HG02981 (cell line): ENCODE results near the gene GRIN3A.
A peak's percentile ranks its signal among the peaks of the same experiment; 100 is the strongest.
"Not testable (repeated sequence)": the region's sequence is repeated elsewhere in the genome, so short reads cannot be mapped to it uniquely, and the experiment has no call there.

Experiments used
- ATAC-seq: cut with Tn5 transposase; IDR thresholded peaks from one replicate; pipeline ENCODE4 v1.9.1; 2021; ENCODE audit warnings: mild to moderate bottlenecking, moderate library complexity; ENCODE audit not compliant: unreplicated experiment

The GRIN3A gene

GRCh38 chr9:101585740-101586139, 152.7 kb downstream of the GRIN3A start:
- no peak for ATAC-seq

DNA sequence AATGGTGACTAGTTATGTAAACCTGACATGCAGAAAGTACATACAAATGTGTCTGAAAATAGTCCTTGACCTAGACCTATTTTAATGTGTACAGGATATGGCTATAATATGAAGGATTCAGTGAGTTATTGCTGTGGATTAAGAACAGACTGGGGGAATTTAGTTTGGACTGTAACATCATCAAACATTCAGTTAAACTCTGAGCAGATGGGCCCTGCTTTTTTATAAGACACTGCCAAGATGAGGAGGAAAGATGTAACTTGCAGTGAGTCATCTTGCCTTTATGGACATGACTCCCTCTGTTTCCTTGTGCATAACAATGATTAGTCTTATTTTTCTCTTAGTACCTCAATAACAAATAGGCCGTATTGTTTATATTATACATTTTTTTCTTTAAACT, 155.9 kb downstream of the GRIN3A start:
- no peak for ATAC-seq

GRCh38 chr9:101579711-101580545, 158.5 kb downstream of the GRIN3A start:
- ATAC-seq, result no peak

- ATAC-seq, result peak; percentile 62
Observed at GRCh38 chr9:101578378-101578777, 160.1 kb downstream of the GRIN3A start.

DNA sequence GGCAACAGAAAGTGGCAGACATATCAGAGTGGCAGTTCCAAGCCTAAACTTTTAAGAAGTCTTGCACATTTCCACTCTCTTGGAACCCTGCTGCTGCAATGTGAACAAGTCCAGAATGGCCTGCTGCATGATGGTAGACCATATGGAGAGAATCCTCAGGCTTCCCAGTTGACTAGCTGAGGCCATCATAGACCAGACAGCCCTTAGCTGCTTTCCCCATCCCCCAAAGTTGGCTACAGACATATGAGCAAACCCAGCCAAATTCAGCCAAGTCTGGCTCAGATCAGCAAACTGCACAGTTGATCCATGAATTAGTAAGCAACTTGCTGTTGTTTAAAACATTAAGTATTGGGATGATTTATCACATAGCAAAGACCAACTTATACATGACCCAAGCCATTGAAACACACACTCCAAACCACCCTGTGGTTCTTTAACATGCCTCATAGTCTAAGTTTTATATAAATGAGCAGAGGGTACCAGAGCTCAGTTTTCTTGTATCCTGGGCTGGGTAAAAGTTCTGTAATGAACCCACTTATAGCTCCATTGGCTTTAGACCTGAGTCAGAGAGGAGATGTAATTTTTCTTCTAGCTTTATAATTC, 163.6 kb downstream of the GRIN3A start:
- ATAC-seq, result no peak

GRCh38 chr9:101572316-101572715, 166.1 kb downstream of the GRIN3A start:
- ATAC-seq, result no peak

DNA sequence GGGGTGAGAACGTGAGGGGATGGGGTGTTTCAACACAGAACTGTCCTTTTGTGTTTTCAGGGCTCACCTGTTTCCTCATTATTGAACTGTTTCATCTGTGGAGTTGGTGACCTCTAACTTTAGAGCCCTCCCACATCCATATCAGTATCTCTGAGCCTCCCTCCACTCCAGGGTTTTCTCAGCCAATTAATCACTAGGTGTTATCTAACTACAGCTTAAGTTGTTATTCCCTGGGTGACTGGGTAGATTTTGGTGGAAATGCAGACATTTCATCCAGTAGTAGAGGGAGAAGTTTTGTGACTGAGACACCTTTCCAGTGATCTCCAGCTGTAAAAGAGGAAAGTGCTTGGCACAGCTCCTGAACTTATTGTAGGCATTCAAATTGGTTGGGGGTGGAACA, 167.3 kb downstream of the GRIN3A start:
- ATAC-seq, result no peak

DNA sequence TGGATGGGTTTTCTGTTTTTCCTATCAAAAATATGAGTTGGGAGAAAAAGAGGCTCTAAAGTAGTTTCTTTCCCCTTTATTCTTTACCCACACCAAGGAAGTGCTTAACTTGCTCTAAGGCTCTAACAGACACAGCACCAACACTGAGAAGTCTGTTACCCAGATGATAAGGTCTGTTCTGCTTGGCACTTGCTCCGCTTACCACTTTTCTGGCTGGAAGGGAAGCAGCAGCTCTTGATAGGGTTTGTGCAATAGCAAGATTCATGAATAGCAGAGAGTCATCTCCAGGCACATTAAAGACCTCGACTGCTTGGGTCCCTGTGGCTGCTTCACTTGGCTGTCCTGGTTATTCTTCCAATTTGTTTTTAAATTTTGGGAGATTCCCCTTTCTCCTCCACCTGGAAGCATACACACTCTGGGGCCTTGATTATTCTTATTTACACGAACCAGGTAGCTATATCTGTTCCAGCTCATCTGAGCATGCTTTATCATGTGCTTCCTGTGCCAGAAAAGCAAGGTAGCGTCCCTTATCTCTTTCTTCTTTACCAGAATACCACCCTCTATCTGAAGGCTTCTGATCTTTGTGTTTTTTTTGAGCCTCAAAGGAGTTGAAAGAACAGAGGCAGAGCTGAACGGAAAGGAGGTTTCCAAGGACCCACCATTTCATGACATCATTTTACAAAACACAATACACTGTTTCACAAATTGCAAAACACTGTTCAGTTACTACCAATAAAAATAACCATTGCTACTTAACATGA, 168.5 kb downstream of the GRIN3A start:
- no peak for ATAC-seq

DNA sequence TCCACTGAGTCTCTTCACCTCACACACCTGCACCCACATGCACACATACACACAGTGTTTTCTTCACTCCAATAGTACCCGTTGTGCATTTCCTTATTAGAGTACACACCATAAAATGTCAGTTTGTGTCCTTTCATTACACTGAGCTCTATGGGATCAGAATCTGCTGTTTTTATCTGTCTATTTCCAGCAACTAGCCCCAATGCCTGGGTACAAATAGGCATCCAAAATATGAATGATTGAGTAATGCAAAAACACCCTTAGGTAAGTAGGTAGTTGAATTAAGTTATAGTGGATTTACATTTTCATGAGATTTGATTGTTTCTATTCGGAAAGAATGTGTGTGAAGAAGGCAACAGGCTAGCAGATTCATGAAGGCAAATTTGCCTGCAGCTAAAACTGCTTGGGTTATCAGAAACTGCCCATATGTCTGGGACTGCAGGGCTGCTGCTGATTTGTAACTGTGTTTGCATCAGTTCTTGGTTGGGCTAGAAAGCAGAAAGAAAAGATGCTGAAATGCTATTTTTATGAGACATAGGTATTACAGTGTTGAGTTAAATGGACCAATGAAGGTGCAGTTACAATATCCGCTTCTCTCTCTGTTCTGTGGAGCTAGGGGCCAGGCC, 170.6 kb downstream of the GRIN3A start:
- ATAC-seq, result no peak

GRCh38 chr9:101566904-101567724, 171.3 kb downstream of the GRIN3A start:
- ATAC-seq, result peak; percentile 76

DNA sequence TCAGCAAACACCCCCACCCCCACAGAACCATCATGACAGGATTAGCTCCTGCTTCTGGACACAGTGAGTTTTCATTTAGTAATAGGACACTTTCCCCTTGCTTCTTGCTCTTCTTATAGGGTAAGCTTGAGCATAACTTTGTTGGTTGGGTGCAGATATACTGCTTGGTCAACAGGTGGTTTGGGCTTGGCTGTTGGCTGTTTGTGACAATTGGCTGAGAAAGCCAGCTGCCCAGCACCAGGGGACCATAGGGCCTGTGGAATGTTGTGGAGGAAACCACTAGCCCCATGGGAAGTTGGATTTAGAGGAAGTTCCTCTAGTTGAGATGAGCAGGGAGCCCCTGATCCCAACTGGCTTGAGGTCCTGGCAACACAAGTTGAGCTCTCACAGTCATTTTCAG, 174.2 kb downstream of the GRIN3A start:
- no peak for ATAC-seq

DNA sequence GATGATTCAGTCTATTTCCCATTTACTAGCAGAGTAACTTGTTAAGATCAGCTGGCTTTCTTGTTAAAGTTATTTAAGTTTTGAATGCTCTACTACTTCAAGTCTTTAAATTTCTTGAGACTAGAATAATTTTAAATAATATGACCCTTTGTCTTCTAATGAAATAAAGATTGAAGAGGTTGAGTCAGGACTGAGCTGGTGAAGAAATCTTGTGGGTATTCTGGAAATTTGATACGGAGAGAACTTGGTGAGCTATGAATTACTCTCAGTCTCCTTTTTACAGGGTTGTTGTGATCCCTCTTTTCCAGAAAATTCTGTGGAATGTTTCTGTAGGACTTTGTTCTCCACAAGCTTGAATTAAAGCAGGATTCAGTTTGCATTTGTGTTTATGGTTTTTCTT, 175.5 kb downstream of the GRIN3A start:
- no peak for ATAC-seq

DNA sequence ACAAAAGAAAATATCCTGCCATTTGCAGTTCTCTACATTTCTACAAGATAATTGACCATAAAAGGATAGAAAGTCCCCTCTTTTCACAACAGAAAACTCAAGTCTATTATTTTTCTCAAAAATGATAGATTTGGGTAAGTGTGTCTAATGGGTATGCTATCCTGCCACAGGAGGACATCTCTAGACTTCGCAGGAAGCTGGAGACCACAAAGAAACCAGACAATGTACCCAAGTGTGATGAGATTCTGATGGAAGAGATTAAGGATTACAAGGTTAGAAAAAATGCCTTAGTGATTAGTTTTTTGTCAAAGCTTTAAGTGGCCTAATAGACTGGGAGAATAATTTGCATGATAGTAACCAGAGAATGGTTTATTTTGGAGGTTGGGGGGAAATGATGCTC, 176.7 kb downstream of the GRIN3A start:
- no peak for ATAC-seq

DNA sequence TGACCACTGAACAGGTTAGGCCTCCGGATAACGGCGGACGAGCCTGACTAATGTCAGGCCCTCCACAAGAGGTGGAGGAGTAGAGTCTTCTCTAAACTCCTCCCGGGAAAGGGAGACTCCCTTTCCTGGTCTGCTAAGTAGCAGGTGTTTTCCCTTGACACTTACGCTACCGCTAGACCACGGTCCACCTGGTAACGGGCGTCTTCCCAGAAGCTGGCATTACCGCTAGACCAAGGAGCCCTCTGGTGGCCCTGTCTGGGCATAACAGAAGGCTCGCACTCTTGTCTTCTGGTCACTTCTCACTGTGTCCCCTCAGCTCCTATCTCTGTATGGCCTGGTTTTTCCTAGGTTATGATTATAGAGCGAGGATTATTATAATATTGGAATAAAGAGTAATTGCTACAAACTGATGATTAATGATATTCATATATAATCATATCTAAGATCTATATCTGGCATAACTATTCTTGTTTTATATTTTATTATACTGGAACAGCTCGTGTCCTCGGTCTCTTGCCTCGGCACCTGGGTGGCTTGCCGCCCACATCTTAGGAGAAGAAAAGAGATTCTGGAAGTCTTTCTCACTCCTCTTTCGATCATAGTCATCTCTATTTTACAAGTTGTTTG, 188.9 kb downstream of the GRIN3A start:
- not testable (repeated sequence) for ATAC-seq

- ATAC-seq, result no peak
Observed at GRCh38 chr9:101543098-101543735, 195.2 kb downstream of the GRIN3A start.

- no peak for ATAC-seq
Observed at GRCh38 chr9:101540069-101540468, 198.4 kb downstream of the GRIN3A start.

DNA sequence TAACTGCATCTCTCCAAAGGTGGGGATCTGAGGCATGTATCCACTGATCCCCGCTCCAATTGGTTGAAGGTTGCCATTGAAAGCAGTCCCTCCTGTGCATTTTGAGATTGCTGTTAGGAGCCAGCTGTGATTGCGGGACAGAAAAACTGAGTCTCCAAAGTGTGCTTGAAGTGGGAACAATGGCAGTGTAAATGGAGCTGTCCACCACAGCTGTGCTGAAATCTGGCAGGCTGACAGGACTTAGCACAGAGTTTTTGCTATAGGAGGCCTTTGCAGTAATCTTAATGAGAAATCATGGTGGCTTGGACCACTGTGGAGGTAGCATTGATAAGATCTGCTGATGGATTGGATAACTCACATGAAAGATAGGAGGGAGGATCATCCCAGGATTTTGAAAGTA, 201.5 kb downstream of the GRIN3A start:
- no peak for ATAC-seq

DNA sequence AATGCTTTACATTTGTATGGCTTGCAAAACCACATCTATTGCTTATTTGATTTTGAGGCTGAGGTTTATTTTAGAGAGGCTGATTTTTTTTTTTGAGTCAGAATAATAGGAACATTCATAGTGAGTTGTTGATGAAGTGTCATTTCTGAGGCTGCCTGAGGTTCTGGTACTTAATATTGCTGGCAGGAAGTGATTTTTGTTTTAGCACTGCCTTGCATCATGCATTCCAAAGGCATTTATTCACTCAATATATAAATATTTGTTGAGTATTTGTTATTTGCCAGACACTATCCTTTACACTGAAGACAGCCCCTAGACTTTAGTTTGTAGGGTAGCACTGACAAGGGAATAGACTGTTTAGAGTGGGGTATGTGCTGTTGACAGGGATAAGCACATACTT, 202.1 kb downstream of the GRIN3A start:
- no peak for ATAC-seq

GRCh38 chr9:101533334-101534204, 204.9 kb downstream of the GRIN3A start, which contains the start of gene RNF20:
Gene RNF20, plus strand, starts transcription at chr9:101533853. Its CDS starts 1,571 bp downstream, at chr9:101535424.
- ATAC-seq, result peak; percentile 96
